Keratinocyte (primary cell): ENCODE results near the gene UBE2D2.

Source experiments
- EZH2 ChIP-seq: IDR thresholded peaks from one replicate; pipeline ENCODE4 v1.6.1; 2012; ENCODE audit warnings: inconsistent platforms, mild to moderate bottlenecking, low read length, moderate library complexity
- TF ChIP-seq, protein P1 (sequence below), 3 experiments: IDR thresholded peaks in 1 of 3; conservative IDR thresholded peaks in 1 of 3; optimal IDR thresholded peaks in 1 of 3; 2 replicates in 2 of 3; 3 replicates in 1 of 3; pipeline versions ENCODE3 to v1.5.1; 2011; ENCODE audit warnings: low read length in 3 of 3, mild to moderate bottlenecking in 3 of 3, moderate library complexity in 2 of 3, control low read depth in 1 of 3, inconsistent platforms in 1 of 3; ENCODE audit not compliant: insufficient read depth in 2 of 3; ENCODE audit errors: extremely low read depth in 1 of 3

GRCh38 chr5:139667001-139667729 lies 106.0 kb downstream of the UBE2D2 start:
- TF ChIP-seq, protein P1, sequence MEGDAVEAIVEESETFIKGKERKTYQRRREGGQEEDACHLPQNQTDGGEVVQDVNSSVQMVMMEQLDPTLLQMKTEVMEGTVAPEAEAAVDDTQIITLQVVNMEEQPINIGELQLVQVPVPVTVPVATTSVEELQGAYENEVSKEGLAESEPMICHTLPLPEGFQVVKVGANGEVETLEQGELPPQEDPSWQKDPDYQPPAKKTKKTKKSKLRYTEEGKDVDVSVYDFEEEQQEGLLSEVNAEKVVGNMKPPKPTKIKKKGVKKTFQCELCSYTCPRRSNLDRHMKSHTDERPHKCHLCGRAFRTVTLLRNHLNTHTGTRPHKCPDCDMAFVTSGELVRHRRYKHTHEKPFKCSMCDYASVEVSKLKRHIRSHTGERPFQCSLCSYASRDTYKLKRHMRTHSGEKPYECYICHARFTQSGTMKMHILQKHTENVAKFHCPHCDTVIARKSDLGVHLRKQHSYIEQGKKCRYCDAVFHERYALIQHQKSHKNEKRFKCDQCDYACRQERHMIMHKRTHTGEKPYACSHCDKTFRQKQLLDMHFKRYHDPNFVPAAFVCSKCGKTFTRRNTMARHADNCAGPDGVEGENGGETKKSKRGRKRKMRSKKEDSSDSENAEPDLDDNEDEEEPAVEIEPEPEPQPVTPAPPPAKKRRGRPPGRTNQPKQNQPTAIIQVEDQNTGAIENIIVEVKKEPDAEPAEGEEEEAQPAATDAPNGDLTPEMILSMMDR (optimal IDR thresholded peaks at IDR 0.05 in 1 of 3, IDR thresholded peaks at IDR 0.05 in 1 of 3, conservative IDR thresholded peaks at IDR 0.05 in 1 of 3; ENCODE audit: extremely low read depth in 1 of 3, insufficient read depth in 2 of 3, low read length in 3 of 3), result no peak
- no peak for TF ChIP-seq EZH2
